HepG2 (cell line): ENCODE results near the gene ONECUT2. TPM values are rescaled to one million over a fixed set of nuclear protein-coding genes. Genes with fewer than 3 reads are reported as not detected.

Source experiments
- ARID5B ChIP-seq: IDR thresholded peaks from 2 replicates; pipeline ENCODE4 v1.4.0; 2020; ENCODE audit warnings: mild to moderate bottlenecking, missing genetic modification reagents
- BHLHE40 ChIP-seq: IDR thresholded peaks from 2 replicates; pipeline ENCODE4 v1.6.1; 2011; ENCODE audit warnings: low read length, improper control_type of control experiment
- FOSL2 ChIP-seq: sonication (generic); formaldehyde crosslinking; IDR thresholded peaks from 2 replicates; pipeline ENCODE4 v1.4.0; 2020; ENCODE audit warnings: missing genetic modification reagents
- FOXA3 ChIP-seq: IDR thresholded peaks from 2 replicates; pipeline ENCODE4 v1.6.1; 2016; ENCODE audit warnings: missing genetic modification reagents, missing compliant biosample characterization
- HOXA5 ChIP-seq: sonication (generic); formaldehyde crosslinking; IDR thresholded peaks from 2 replicates; pipeline ENCODE4 v1.4.0; 2020; ENCODE audit warnings: missing genetic modification reagents
- KAT8 ChIP-seq: IDR thresholded peaks from 2 replicates; pipeline ENCODE4 v1.6.1; 2016; ENCODE audit warnings: missing genetic modification reagents, missing compliant biosample characterization
- MIXL1 ChIP-seq: IDR thresholded peaks from 2 replicates; pipeline ENCODE4 v1.6.1; 2016
- NCOR1 ChIP-seq: fragments of 200-600 bp; sonication (generic); IDR thresholded peaks from 2 replicates; pipeline ENCODE4 v1.7.0; 2017; ENCODE audit warnings: antibody characterized with exemption, low read length, borderline replicate concordance
- SALL1 ChIP-seq: sonication (generic); formaldehyde crosslinking; IDR thresholded peaks from 2 replicates; pipeline ENCODE4 v1.8.0; 2022; ENCODE audit warnings: mild to moderate bottlenecking, missing genetic modification reagents
- TCF7 ChIP-seq: sonication (generic); IDR thresholded peaks from 2 replicates; pipeline ENCODE4 v1.6.1; 2016; ENCODE audit warnings: antibody characterized with exemption, low read depth
- ZBTB21 ChIP-seq: sonication (generic); formaldehyde crosslinking; IDR thresholded peaks from 2 replicates; pipeline ENCODE4 v1.4.0; 2020; ENCODE audit warnings: missing genetic modification reagents
- ZNF124 ChIP-seq: sonication (generic); formaldehyde crosslinking; IDR thresholded peaks from 2 replicates; pipeline ENCODE4 v1.4.0; 2020; ENCODE audit warnings: missing genetic modification reagents
- ZNF512B ChIP-seq: sonication (generic); formaldehyde crosslinking; IDR thresholded peaks from 2 replicates; pipeline ENCODE4 v1.5.1; 2020; ENCODE audit warnings: missing genetic modification reagents, mild to moderate bottlenecking, borderline replicate concordance
- ZNF75D ChIP-seq: sonication (generic); formaldehyde crosslinking; IDR thresholded peaks from 2 replicates; pipeline ENCODE4 v1.8.1; 2023; ENCODE audit warnings: missing genetic modification reagents, mild to moderate bottlenecking, borderline replicate concordance
- ZNF777 ChIP-seq: sonication (generic); formaldehyde crosslinking; IDR thresholded peaks from 2 replicates; pipeline ENCODE4 v1.4.0; 2020; ENCODE audit warnings: missing genetic modification reagents
- polyA plus RNA-seq, 8 experiments: library from polyadenylated mRNA; depleted of rRNA in 3 of 8; stranded (reverse) in 7 of 8; unstranded in 1 of 8; fragments of >200 nt; fragmentation: Illumina TruSeq in 4 of 8; extraction: Trizol in 4 of 8; gene quantifications; 2 replicates each; pipeline versions ENCODE4 v1.2.1 to v1.2.3, GENCODE V29; 2011 to 2016; ENCODE audit warnings: low read depth in 4 of 8, missing spikeins in 1 of 8, mixed read lengths in 1 of 8; ENCODE audit not compliant: insufficient read depth in 1 of 8
- total RNA-seq, 5 experiments: library from RNA; depleted of rRNA; stranded (reverse); fragments of >200 nt; fragmentation: Illumina TruSeq; extraction: Trizol; gene quantifications; 2 replicates each; pipeline ENCODE4 v1.2.3, GENCODE V29; 2016; ENCODE audit warnings: low read depth in 1 of 5
- TF ChIP-seq, protein P1 (sequence below): sonication (generic); formaldehyde crosslinking; IDR thresholded peaks from 2 replicates; pipeline ENCODE4 v1.8.1; 2023; ENCODE audit warnings: missing genetic modification reagents, mild to moderate bottlenecking, borderline replicate concordance
- TF ChIP-seq, protein P2 (sequence below): IDR thresholded peaks from 2 replicates; pipeline ENCODE4 v1.6.1; 2018; ENCODE audit warnings: missing genetic modification reagents
- TF ChIP-seq, protein P3 (sequence below): IDR thresholded peaks from 2 replicates; pipeline ENCODE4 v1.6.1; 2012; ENCODE audit warnings: low read length, improper control_type of control experiment

ONECUT2 gene
- total and polyA plus RNA-seq, 2 of the 13 experiments (the other 11 are each of a cell fraction or from before 2014, with no cell fraction given): 3.0 to 3.2 TPM

DNA sequence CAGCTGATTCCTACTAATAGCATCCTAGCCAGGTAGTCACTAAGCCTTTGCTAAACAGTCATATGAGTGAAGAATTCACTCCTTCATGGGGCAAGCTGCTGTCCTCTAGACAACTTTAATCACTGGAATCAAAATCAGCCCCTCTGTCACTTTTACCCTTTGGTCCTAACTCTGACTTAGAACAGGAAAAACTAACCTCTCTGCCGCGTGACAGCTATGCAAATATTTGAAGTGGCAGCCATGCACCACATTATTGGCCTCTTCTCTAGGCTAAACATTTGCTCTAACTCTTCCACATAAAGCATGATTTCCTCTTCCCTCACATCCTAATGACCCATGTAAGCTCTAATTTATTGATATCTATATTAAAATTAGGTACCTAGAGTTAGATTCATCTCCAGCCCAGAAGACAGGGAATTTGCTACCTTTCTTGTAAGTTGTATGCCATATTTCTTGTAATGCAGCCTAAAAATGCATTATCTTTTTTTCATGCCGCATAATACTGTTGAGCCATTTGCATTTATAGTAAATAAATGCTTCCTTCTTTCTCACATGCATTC is 12.8 kb upstream of the ONECUT2 start (continued):
- TF ChIP-seq, protein P1, sequence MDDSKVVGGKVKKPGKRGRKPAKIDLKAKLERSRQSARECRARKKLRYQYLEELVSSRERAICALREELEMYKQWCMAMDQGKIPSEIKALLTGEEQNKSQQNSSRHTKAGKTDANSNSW (CRISPR knock-in tag): no peak
- peak; percentile 62; the same call in 1 of the 2 replicates for TF ChIP-seq ZNF124 (CRISPR knock-in tag)
- TF ChIP-seq ARID5B (CRISPR knock-in tag): peak; percentile 92
- 0 out of 2 replicates have a peak, but pooled peaks have one; percentile 29 for TF ChIP-seq ZNF512B (CRISPR knock-in tag)
- TF ChIP-seq FOSL2 (CRISPR knock-in tag): peak; percentile 56
- TF ChIP-seq HOXA5 (CRISPR knock-in tag): peak; percentile 83
- no peak for TF ChIP-seq ZBTB21 (CRISPR knock-in tag)
- TF ChIP-seq, protein P2, sequence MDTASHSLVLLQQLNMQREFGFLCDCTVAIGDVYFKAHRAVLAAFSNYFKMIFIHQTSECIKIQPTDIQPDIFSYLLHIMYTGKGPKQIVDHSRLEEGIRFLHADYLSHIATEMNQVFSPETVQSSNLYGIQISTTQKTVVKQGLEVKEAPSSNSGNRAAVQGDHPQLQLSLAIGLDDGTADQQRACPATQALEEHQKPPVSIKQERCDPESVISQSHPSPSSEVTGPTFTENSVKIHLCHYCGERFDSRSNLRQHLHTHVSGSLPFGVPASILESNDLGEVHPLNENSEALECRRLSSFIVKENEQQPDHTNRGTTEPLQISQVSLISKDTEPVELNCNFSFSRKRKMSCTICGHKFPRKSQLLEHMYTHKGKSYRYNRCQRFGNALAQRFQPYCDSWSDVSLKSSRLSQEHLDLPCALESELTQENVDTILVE (CRISPR knock-in tag): peak; percentile 50; the same call in 1 of the 2 replicates
- peak; percentile 36; the same call in 1 of the 2 replicates for TF ChIP-seq BHLHE40
- TF ChIP-seq NCOR1: 0 out of 2 replicates have a peak, but pooled peaks have one; percentile 47
- TF ChIP-seq TCF7: peak; percentile 31
- TF ChIP-seq MIXL1 (CRISPR knock-in tag): peak; percentile 60
- TF ChIP-seq KAT8: 0 out of 2 replicates have a peak, but pooled peaks have one; percentile 42
- TF ChIP-seq, protein P3, sequence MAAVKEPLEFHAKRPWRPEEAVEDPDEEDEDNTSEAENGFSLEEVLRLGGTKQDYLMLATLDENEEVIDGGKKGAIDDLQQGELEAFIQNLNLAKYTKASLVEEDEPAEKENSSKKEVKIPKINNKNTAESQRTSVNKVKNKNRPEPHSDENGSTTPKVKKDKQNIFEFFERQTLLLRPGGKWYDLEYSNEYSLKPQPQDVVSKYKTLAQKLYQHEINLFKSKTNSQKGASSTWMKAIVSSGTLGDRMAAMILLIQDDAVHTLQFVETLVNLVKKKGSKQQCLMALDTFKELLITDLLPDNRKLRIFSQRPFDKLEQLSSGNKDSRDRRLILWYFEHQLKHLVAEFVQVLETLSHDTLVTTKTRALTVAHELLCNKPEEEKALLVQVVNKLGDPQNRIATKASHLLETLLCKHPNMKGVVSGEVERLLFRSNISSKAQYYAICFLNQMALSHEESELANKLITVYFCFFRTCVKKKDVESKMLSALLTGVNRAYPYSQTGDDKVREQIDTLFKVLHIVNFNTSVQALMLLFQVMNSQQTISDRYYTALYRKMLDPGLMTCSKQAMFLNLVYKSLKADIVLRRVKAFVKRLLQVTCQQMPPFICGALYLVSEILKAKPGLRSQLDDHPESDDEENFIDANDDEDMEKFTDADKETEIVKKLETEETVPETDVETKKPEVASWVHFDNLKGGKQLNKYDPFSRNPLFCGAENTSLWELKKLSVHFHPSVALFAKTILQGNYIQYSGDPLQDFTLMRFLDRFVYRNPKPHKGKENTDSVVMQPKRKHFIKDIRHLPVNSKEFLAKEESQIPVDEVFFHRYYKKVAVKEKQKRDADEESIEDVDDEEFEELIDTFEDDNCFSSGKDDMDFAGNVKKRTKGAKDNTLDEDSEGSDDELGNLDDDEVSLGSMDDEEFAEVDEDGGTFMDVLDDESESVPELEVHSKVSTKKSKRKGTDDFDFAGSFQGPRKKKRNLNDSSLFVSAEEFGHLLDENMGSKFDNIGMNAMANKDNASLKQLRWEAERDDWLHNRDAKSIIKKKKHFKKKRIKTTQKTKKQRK: no peak
- TF ChIP-seq SALL1 (CRISPR knock-in tag): peak; percentile 70; the same call in 1 of the 2 replicates
- no peak for TF ChIP-seq ZNF75D (CRISPR knock-in tag)
- TF ChIP-seq FOXA3 (CRISPR knock-in tag): peak; percentile 90
- TF ChIP-seq ZNF777 (CRISPR knock-in tag): 0 out of 2 replicates have a peak, but pooled peaks have one; percentile 37
